ENCODE measurements around the gene TM9SF4.

GRCh38 chr20:32201296-32201976, 91.9 kb downstream of the TM9SF4 start:
- no peak for TF ChIP-seq CTCF (optimal IDR thresholded peaks at IDR 0.05 in 1 of 3, IDR thresholded peaks at IDR 0.05 in 1 of 3, conservative IDR thresholded peaks at IDR 0.05 in 1 of 3; ENCODE audit: extremely low read depth in 1 of 3, insufficient read depth in 2 of 3, low read length in 3 of 3)
- no peak for TF ChIP-seq EZH2 (IDR thresholded peaks at IDR 0.05; ENCODE audit: low read length)

All from keratinocyte (primary cell).